GM18520 (cell line): Measurements from ENCODE around the gene TUBE1.
"Not testable (repeated sequence)": the region's sequence is repeated elsewhere in the genome, so short reads cannot be mapped to it uniquely, and the experiment has no call there.

Experiments
- ATAC-seq: cut with Tn5 transposase; IDR thresholded peaks from one replicate; pipeline ENCODE4 v1.9.1; 2021; ENCODE audit not compliant: unreplicated experiment

TUBE1 gene

GRCh38 chr6:112065426-112065986 is 21.8 kb downstream of the TUBE1 start:
- no peak for ATAC-seq

- no peak for ATAC-seq
These were observed 24.3 kb downstream of the TUBE1 start for GRCh38 chr6:112062966-112063365.

GRCh38 chr6:112061605-112062004 is 25.7 kb downstream of the TUBE1 start:
- no peak for ATAC-seq

- ATAC-seq: no peak
These were observed 28.8 kb downstream of the TUBE1 start for GRCh38 chr6:112058243-112059032.

GRCh38 chr6:112054555-112055190 is 32.6 kb downstream of the TUBE1 start:
- ATAC-seq: no peak

GRCh38 chr6:112054001-112054400 is 33.3 kb downstream of the TUBE1 start, which contains the start of gene CCN6:
TSS of gene CCN6 (plus strand) at chr6:112054104. CDS start at chr6:112054358, 254 bp downstream.
- ATAC-seq: no peak

- not testable (repeated sequence) for ATAC-seq
These were observed 36.0 kb downstream of the TUBE1 start for GRCh38 chr6:112051251-112051740.

- no peak for ATAC-seq
These were observed 36.9 kb downstream of the TUBE1 start for GRCh38 chr6:112050429-112050828.

- no peak for ATAC-seq
These were observed 37.3 kb downstream of the TUBE1 start for GRCh38 chr6:112049996-112050395.

GRCh38 chr6:112049026-112049799 is 38.1 kb downstream of the TUBE1 start:
- ATAC-seq: no peak

- ATAC-seq: not testable (repeated sequence)
These were observed 39.8 kb downstream of the TUBE1 start for GRCh38 chr6:112047523-112047922.

- ATAC-seq: no peak
These were observed 42.4 kb downstream of the TUBE1 start for GRCh38 chr6:112044856-112045255.

- no peak for ATAC-seq
These were observed 43.1 kb downstream of the TUBE1 start for GRCh38 chr6:112044196-112044595.

- ATAC-seq: peak; percentile 90
These were observed 44.0 kb downstream of the TUBE1 start for GRCh38 chr6:112043032-112044007.

GRCh38 chr6:112041535-112041934 is 45.7 kb downstream of the TUBE1 start:
- ATAC-seq: no peak

- no peak for ATAC-seq
These were observed 46.3 kb downstream of the TUBE1 start for GRCh38 chr6:112040956-112041355.

GRCh38 chr6:112039431-112039770 is 47.9 kb downstream of the TUBE1 start:
- ATAC-seq: no peak

GRCh38 chr6:112038756-112039430 is 48.4 kb downstream of the TUBE1 start:
- no peak for ATAC-seq

GRCh38 chr6:112038268-112038667 is 49.0 kb downstream of the TUBE1 start:
- no peak for ATAC-seq
